Measurements from ENCODE around the gene PIRT. TPM values are rescaled to one million over a fixed set of nuclear protein-coding genes. Genes with fewer than 3 reads are reported as not detected.
"Not testable (repeated sequence)": the region's sequence is repeated elsewhere in the genome, so short reads cannot be mapped to it uniquely, and the experiment has no call there.

PIRT gene
- not detected in 2 replicates for total RNA-seq (2012; rRNA removed)

DNA sequence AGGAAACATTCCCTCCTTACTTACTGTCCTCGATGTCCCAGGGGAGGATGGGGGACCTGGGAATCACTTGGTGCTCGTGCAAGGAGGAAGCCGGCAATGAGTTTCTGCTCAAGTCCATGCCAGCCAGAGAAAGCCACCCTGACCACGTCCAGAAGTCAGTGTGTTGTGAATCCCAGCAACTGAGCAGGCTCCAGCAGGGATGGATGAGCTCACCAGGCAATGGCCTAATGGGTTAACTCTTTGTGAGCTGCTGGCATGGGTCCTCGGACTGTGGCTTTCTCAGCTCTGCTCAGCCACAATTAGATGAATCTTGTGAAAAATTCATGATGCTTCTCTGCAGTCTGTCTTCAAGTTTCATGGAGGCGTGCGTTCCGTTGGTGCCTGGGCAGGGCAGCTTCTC, at the start of gene PIRT:
PIRT (minus strand) TSS at position 167 of the 400 bp plus-strand sequence. CDS start 12,442 bp downstream, outside the sequence.
- Histone ChIP-seq H3K4me2 (ENCODE audit: low read length) (no peak within 1 kb of the TSS), H3K4me3 (ENCODE audit: low read length) (no peak within 1 kb of the TSS), H3K9ac (ENCODE audit: low read depth, low read length) (no peak within 1 kb of the TSS), H3K4me1 (ENCODE audit: control insufficient read depth, insufficient read depth, low read length) (no peaks in the 10 kb centered on the region), H3K9me3 (replicated peaks; ENCODE audit: low read length) (no peaks in the 10 kb centered on the region), H3K36me3 (ENCODE audit: insufficient read depth, low read length) (no peaks in the 10 kb centered on the region), H3K27me3 (ENCODE audit: control insufficient read depth, insufficient read depth, low read length) (peaks cover 4% of the 10 kb centered on the region)

DNA sequence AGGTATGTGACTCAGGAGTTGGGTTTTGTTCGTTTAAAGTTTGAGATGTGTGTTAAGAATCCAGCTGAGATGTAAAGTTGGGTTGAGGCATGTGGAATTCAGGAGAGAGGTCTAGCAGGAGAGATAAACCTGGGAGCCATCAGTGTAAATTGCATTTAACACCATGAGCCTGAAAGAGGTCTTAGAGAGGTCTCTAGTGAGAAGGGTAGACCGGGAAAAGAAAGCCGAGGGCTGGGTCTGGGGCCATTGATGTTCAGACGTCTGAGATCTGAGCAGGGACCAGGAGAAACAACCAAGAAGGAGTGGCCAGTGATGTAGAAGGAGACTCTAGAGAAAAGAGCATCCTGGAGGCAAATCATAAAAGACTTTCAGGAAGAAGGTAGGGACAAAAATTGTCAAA, 44.1 kb upstream of the PIRT start:
- no peaks in the 10 kb centered on the region for H3K4me1 ChIP-seq (ENCODE audit: control insufficient read depth, insufficient read depth, low read length)
- no peaks in the 10 kb centered on the region for H3K36me3 ChIP-seq (ENCODE audit: insufficient read depth, low read length)
- no peaks in the 10 kb centered on the region for H3K9me3 ChIP-seq (replicated peaks; ENCODE audit: low read length)
- no peak overlapping the region for H3K9ac ChIP-seq (ENCODE audit: low read depth, low read length)
- no peak overlapping the region for H3K4me2 ChIP-seq (ENCODE audit: low read length)
- no peaks in the 10 kb centered on the region for H3K27me3 ChIP-seq (ENCODE audit: control insufficient read depth, insufficient read depth, low read length)
- no peak overlapping the region for H3K4me3 ChIP-seq (ENCODE audit: low read length)

DNA sequence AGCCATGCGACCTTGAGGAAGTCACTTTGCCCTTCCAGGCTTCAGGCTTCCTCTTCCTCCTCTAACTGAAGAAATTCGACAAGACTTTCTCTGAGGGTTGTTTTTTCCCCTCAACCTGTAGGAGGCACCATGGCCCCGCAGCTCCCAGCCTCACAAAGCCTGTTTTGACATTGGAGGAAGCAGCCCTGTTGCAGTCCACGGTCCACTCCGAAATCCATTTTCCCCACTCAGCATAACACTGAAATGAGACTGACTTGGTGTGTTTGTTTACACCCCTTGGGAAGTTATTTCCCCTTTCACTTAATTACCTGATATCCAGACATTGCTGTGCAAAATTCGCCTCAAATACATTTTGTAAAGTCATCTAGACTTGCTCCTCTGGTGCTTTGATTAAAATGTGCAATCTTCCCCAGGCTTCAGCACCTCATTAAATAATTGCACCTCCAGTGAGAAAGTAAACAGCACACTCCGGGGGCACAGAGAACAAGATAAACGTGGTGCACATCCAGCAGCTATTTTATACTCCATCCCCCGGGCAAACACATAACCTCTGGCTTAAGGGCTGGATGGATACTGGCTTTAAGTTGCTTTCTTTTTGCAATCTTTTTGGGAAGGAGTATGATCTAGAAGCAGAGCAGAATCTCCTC, 41.4 kb upstream of the PIRT start:
- Histone ChIP-seq H3K9me3 (replicated peaks; ENCODE audit: low read length) (no peaks in the 10 kb centered on the region), H3K9ac (ENCODE audit: low read depth, low read length) (no peak overlapping the region), H3K36me3 (ENCODE audit: insufficient read depth, low read length) (no peaks in the 10 kb centered on the region), H3K27me3 (ENCODE audit: control insufficient read depth, insufficient read depth, low read length) (no peaks in the 10 kb centered on the region), H3K4me3 (ENCODE audit: low read length) (no peak overlapping the region), H3K4me1 (ENCODE audit: control insufficient read depth, insufficient read depth, low read length) (no peaks in the 10 kb centered on the region), H3K4me2 (ENCODE audit: low read length) (no peak overlapping the region)

DNA sequence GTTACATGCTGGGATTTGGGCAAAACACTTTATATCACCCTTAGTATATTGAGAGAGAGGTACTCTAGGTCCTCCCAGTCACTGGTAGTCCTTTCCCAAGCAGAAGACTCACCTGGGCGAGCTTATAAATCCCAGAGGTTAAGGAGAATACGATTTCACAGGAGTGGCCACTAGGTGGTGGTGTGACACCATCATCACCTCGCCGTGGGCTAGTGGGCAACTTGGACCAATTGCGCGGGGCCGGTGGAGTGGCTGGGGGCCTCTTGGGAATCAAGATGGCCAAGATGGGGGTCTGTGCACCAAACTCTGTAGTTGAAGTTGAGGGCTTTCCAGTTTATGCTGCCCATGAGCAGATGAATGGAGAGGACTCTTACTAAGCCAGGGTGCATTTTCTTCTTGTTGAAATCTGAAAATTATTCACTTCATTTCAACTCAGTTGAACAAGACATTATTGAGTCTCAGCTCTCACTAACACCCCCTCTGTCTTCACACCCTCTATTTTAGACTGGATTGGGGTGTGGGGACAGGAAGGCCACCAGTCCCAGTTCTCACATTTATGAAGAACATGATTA, 38.2 kb upstream of the PIRT start:
- Histone ChIP-seq H3K4me2 (ENCODE audit: low read length) (no peak overlapping the region), H3K9me3 (replicated peaks; ENCODE audit: low read length) (no peaks in the 10 kb centered on the region), H3K27me3 (ENCODE audit: control insufficient read depth, insufficient read depth, low read length) (no peaks in the 10 kb centered on the region), H3K4me1 (ENCODE audit: control insufficient read depth, insufficient read depth, low read length) (no peaks in the 10 kb centered on the region), H3K9ac (ENCODE audit: low read depth, low read length) (no peak overlapping the region), H3K36me3 (ENCODE audit: insufficient read depth, low read length) (no peaks in the 10 kb centered on the region), H3K4me3 (ENCODE audit: low read length) (no peak overlapping the region)

DNA sequence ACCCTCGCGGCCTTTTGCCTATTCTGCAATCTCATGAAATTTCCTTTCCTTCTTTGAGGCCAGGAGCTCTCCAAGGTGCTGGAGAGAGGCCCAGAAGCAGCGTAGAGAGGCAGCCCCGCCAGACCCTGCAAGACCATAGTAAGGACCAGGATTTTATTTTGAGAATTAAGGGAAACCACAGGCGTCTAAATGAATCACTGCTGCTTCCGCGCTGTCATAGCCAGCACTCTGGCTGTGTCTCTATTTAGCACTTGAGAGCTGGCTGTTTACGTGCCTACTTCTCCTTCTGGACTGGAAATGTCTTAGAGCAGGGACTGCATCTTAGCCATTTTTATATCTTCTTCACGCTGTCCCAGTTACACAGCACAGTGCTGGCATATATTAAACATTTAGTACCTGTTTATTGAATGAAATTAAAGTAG, 37.6 kb upstream of the PIRT start:
- Histone ChIP-seq H3K4me2 (ENCODE audit: low read length) (no peak overlapping the region), H3K36me3 (ENCODE audit: insufficient read depth, low read length) (no peaks in the 10 kb centered on the region), H3K4me1 (ENCODE audit: control insufficient read depth, insufficient read depth, low read length) (no peaks in the 10 kb centered on the region), H3K27me3 (ENCODE audit: control insufficient read depth, insufficient read depth, low read length) (no peaks in the 10 kb centered on the region), H3K9ac (ENCODE audit: low read depth, low read length) (no peak overlapping the region), H3K9me3 (replicated peaks; ENCODE audit: low read length) (no peaks in the 10 kb centered on the region), H3K4me3 (ENCODE audit: low read length) (no peak overlapping the region)

DNA sequence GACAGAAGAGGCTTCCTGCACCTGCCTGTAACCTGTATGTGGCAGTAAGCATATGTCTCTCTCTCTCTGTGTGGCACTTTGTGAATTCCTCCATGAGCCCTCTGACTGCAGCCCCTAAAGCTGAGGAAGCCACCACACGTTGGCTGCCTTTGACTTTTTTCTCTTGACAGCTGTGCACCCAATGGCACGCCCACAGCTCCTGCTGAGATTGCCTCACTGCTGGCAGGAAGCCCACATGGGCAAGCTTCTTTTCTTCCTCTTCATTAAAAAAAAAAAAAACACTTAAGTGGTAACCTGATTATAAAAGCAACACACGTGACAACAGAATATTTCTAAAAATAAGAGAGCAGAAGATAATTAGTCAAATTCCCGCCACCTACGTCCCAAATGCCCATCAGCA, 34.0 kb upstream of the PIRT start:
- Histone ChIP-seq H3K4me1 (ENCODE audit: control insufficient read depth, insufficient read depth, low read length) (no peaks in the 10 kb centered on the region), H3K4me2 (ENCODE audit: low read length) (no peak overlapping the region), H3K9me3 (replicated peaks; ENCODE audit: low read length) (no peaks in the 10 kb centered on the region), H3K9ac (ENCODE audit: low read depth, low read length) (no peak overlapping the region), H3K4me3 (ENCODE audit: low read length) (no peak overlapping the region), H3K27me3 (ENCODE audit: control insufficient read depth, insufficient read depth, low read length) (no peaks in the 10 kb centered on the region), H3K36me3 (ENCODE audit: insufficient read depth, low read length) (no peaks in the 10 kb centered on the region)

DNA sequence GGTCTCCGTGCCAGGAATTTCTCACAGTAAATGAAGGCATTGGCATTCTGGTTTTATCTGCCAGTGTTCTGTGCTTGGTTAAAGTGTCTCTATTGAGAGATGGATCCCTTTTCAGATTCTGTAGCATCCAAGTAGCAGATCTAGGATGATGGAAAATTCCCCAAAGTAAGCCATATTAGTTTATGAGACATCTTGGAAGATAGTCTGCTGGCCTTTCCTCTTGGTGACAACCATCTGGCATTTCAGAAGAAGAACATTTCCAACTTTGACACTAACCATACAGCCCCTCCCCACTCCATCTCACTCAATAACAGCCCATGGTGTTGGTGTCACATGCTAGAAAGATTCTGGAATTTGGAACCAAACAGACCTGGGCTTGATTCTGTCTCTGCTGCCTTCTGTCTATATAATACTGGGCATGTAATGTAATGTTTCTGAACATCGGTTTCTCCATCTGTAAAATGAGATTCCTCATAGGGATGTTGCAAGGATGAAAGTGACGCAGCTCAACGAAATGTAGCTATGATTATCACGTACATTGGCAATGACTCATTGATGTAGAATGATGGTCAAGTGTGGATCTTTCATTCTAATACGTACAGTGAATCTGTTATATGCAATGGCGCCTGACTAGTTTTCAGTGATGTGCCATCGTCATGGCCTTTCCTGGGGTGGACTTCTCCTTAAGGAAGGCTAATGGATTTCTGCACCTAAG, 32.6 kb upstream of the PIRT start:
- Histone ChIP-seq H3K4me1 (ENCODE audit: control insufficient read depth, insufficient read depth, low read length) (no peaks in the 10 kb centered on the region), H3K9me3 (replicated peaks; ENCODE audit: low read length) (no peaks in the 10 kb centered on the region), H3K4me3 (ENCODE audit: low read length) (no peak overlapping the region), H3K4me2 (ENCODE audit: low read length) (no peak overlapping the region), H3K9ac (ENCODE audit: low read depth, low read length) (no peak overlapping the region), H3K27me3 (ENCODE audit: control insufficient read depth, insufficient read depth, low read length) (no peaks in the 10 kb centered on the region), H3K36me3 (ENCODE audit: insufficient read depth, low read length) (no peaks in the 10 kb centered on the region)

DNA sequence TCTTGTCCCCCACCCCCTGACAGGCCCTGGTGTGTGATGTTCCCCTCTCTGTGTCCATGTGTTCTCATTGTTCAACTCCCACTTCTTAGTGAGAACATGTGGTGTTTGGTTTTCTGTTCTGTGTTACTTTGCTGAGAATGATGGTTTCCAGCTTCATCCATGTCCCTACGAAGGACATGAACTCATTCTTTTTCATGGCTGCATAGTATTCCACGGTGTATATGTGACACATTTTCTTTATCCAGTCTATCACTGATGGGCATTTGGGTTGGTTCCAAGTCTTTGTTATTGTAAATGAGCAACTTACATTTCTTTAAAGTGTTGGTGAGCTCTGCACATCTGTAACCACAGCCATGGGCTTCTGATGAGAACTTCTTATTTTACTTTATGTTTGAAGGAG, 30.9 kb upstream of the PIRT start:
- H3K4me1 ChIP-seq (ENCODE audit: control insufficient read depth, insufficient read depth, low read length); H3K9ac ChIP-seq (ENCODE audit: low read depth, low read length); H3K4me3 ChIP-seq (ENCODE audit: low read length); H3K36me3 ChIP-seq (ENCODE audit: insufficient read depth, low read length); H3K4me2 ChIP-seq (ENCODE audit: low read length); H3K27me3 ChIP-seq (ENCODE audit: control insufficient read depth, insufficient read depth, low read length); H3K9me3 ChIP-seq (replicated peaks; ENCODE audit: low read length): not testable (repeated sequence)

DNA sequence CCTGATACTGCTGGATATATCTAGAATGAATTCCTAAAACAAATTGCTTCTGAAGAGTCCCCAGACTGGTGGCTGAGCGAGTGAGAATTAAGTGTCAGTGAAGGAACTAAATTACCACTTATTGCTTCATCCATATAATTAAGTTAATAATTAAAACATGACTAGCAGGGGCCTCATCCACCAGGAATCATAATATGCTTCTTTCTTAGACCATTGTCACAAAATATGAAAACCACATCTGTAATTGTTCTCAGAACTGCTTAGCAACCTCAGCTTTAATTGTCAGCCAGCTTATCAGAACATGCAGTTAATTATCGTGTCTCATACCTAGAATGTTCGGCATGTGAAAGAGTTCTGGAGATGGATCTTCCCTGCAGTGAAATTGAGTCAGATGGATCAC, 21.2 kb upstream of the PIRT start:
- H3K4me3 ChIP-seq (ENCODE audit: low read length): no peak overlapping the region
- no peaks in the 10 kb centered on the region for H3K9me3 ChIP-seq (replicated peaks; ENCODE audit: low read length)
- no peaks in the 10 kb centered on the region for H3K4me1 ChIP-seq (ENCODE audit: control insufficient read depth, insufficient read depth, low read length)
- H3K9ac ChIP-seq (ENCODE audit: low read depth, low read length): no peak overlapping the region
- H3K4me2 ChIP-seq (ENCODE audit: low read length): no peak overlapping the region
- H3K27me3 ChIP-seq (ENCODE audit: control insufficient read depth, insufficient read depth, low read length): no peaks in the 10 kb centered on the region
- no peaks in the 10 kb centered on the region for H3K36me3 ChIP-seq (ENCODE audit: insufficient read depth, low read length)

DNA sequence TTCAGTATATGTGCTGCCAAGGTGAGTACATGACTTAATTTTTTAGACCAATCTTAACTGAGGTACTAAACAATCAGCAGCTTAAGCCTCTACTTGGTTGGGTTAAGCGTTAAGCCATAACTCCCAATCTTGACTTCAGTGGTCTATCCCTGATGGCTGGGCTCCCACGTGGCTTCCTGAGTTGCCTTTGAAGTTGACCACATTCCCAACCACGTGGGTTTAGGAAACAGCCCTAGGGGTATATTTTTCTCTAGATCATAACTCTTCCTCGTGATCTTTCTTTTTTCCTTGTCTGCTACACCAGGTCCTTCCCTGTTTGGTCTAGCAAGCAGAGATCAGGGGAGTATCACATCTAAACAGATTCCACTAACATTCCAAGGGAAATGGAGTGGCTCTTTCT, 20.1 kb upstream of the PIRT start:
- H3K4me1 ChIP-seq (ENCODE audit: control insufficient read depth, insufficient read depth, low read length): no peaks in the 10 kb centered on the region
- no peak overlapping the region for H3K9ac ChIP-seq (ENCODE audit: low read depth, low read length)
- H3K9me3 ChIP-seq (replicated peaks; ENCODE audit: low read length): no peaks in the 10 kb centered on the region
- H3K4me2 ChIP-seq (ENCODE audit: low read length): no peak overlapping the region
- no peak overlapping the region for H3K4me3 ChIP-seq (ENCODE audit: low read length)
- H3K36me3 ChIP-seq (ENCODE audit: insufficient read depth, low read length): no peaks in the 10 kb centered on the region
- H3K27me3 ChIP-seq (ENCODE audit: control insufficient read depth, insufficient read depth, low read length): no peaks in the 10 kb centered on the region

DNA sequence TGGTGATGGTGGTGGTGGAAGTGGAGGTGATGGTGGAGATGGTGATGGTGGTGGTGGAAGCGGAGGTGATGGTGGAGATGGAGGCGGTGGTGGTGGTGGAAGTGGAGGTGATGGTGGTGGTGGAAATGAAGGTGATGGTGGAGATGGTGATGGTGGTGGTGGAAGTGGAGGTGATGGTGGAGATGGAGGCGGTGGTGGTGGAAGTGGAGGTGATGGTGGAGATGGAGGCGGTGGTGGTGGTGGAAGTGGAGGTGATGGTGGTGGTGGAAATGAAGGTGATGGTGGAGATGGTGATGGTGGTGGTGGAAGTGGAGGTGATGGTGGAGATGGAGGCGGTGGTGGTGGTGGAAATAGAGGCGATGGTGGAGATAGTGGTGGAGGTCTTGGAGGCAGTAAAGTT, 8.7 kb upstream of the PIRT start:
- H3K27me3 ChIP-seq (ENCODE audit: control insufficient read depth, insufficient read depth, low read length); H3K9ac ChIP-seq (ENCODE audit: low read depth, low read length); H3K4me3 ChIP-seq (ENCODE audit: low read length); H3K4me1 ChIP-seq (ENCODE audit: control insufficient read depth, insufficient read depth, low read length); H3K9me3 ChIP-seq (replicated peaks; ENCODE audit: low read length); H3K36me3 ChIP-seq (ENCODE audit: insufficient read depth, low read length); H3K4me2 ChIP-seq (ENCODE audit: low read length): not testable (repeated sequence)

DNA sequence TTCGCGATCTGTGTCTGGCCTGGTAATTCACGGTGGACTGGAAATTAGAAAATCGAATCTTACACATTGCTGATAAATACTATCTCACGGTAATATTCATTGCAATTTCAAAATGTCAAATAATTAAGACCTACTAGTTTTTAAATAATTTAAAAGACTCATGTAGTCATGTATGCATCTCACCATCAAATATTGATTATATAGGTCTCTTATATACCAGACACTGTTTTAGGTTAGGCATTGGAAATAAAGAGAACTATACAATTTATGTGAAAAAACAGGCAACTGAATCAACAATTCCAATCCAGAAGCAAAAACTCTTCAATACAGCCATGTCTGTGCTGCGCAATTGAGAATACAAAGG, 7.5 kb upstream of the PIRT start:
- H3K4me1 ChIP-seq (ENCODE audit: control insufficient read depth, insufficient read depth, low read length): no peaks in the 10 kb centered on the region
- H3K4me3 ChIP-seq (ENCODE audit: low read length): no peak overlapping the region
- no peaks in the 10 kb centered on the region for H3K36me3 ChIP-seq (ENCODE audit: insufficient read depth, low read length)
- peaks cover 8% of the 10 kb centered on the region for H3K27me3 ChIP-seq (ENCODE audit: control insufficient read depth, insufficient read depth, low read length)
- H3K9me3 ChIP-seq (replicated peaks; ENCODE audit: low read length): no peaks in the 10 kb centered on the region
- no peak overlapping the region for H3K9ac ChIP-seq (ENCODE audit: low read depth, low read length)
- H3K4me2 ChIP-seq (ENCODE audit: low read length): peak overlapping the region; percentile 82

All from skeletal muscle satellite cell (primary cell).